Cardiac muscle cell (in vitro differentiated cells and primary cell): ENCODE data around the gene PPM1K. TPM values are rescaled to one million over a fixed set of nuclear protein-coding genes. Genes with fewer than 3 reads are reported as not detected.

Source experiments
- DNase-seq, 2 donors: peaks; one replicate each; pipeline versions ENCODE4 v3.0.0 to v3.0.0-alpha.2; 2010 to 2017; ENCODE audit warnings: low read depth in 1 of 2, low spot score in 1 of 2
- H3K27ac ChIP-seq: fragments of 200-600 bp; sonication (generic); 2 replicates; pipeline ENCODE4 v1.5.1; 2016
- H3K27me3 ChIP-seq: fragments of 200-600 bp; sonication (generic); 2 replicates; pipeline ENCODE4 v1.6.0; 2016; ENCODE audit warnings: control low read depth
- H3K36me3 ChIP-seq: fragments of 200-600 bp; sonication (generic); 2 replicates; pipeline ENCODE4 v1.5.1; 2016; ENCODE audit warnings: control low read depth
- H3K4me1 ChIP-seq: fragments of 200-600 bp; sonication (generic); 2 replicates; pipeline ENCODE4 v1.8.1; 2017; ENCODE audit warnings: low read depth, mild to moderate bottlenecking, mixed run types
- H3K4me3 ChIP-seq: fragments of 200-600 bp; sonication (generic); 2 replicates; pipeline ENCODE4 v1.5.1; 2016; ENCODE audit warnings: mild to moderate bottlenecking
- H3K9me3 ChIP-seq: fragments of 200-600 bp; sonication (generic); 2 replicates; pipeline ENCODE4 v1.5.1; 2017; ENCODE audit warnings: low read depth, mild to moderate bottlenecking, control low read depth
- CTCF ChIP-seq: IDR thresholded peaks from 2 replicates; pipeline ENCODE4 v1.5.1; 2012; ENCODE audit warnings: low read depth, mild to moderate bottlenecking, low read length
- polyA plus RNA-seq: library from polyadenylated mRNA; unstranded; fragments of >200 nt; fragmentation: Nextera tagmentation; extraction: Ambion mirVana; gene quantifications from 2 replicates; pipeline ENCODE4 v1.2.1, GENCODE V29; 2016
- total RNA-seq: library from RNA; depleted of rRNA; stranded (reverse); fragments of >200 nt; gene quantifications from 2 replicates; pipeline ENCODE4 v1.2.3, GENCODE V29; 2016

The PPM1K gene
- total RNA-seq (52.6 and 54.8 TPM in 2 replicates), polyA plus RNA-seq (58.8 and 77.6 TPM in 2 replicates)

- peak; percentile 9 for TF ChIP-seq CTCF
- Histone ChIP-seq H3K4me1 (peaks cover 19% of the 10 kb centered on the region), H3K4me3 (peak within 1 kb of the TSS; percentile 51), H3K36me3 (no peaks in the 10 kb centered on the region), H3K27ac (peak within 1 kb of the TSS; percentile 95), H3K9me3 (no peaks in the 10 kb centered on the region), H3K27me3 (no peaks in the 10 kb centered on the region)
- peak; percentile 99 to 100 for DNase-seq
Measured at GRCh38 chr4:88284439-88285234, at the start of gene PPM1K. Gene PPM1K, minus strand, starts transcription at chr4:88284561. Its CDS starts 5,978 bp downstream, at chr4:88278583.

GRCh38 chr4:88333741-88334405, 49.5 kb upstream of the PPM1K start:
- no peaks in the 10 kb centered on the region for H3K4me1 ChIP-seq
- peak in 1 of 2 donors; percentile 79 for DNase-seq
- no peaks in the 10 kb centered on the region for H3K9me3 ChIP-seq
- no peaks in the 10 kb centered on the region for H3K27me3 ChIP-seq
- no peak for TF ChIP-seq CTCF
- no peak overlapping the region for H3K4me3 ChIP-seq
- H3K27ac ChIP-seq: no peak overlapping the region
- H3K36me3 ChIP-seq: no peaks in the 10 kb centered on the region

- no peak for DNase-seq
- H3K9me3 ChIP-seq: no peaks in the 10 kb centered on the region
- H3K27me3 ChIP-seq: no peaks in the 10 kb centered on the region
- no peak for TF ChIP-seq CTCF
- no peak overlapping the region for H3K27ac ChIP-seq
- H3K4me1 ChIP-seq: no peaks in the 10 kb centered on the region
- no peaks in the 10 kb centered on the region for H3K36me3 ChIP-seq
- no peak overlapping the region for H3K4me3 ChIP-seq
Measured at GRCh38 chr4:88327665-88328064, 43.3 kb upstream of the PPM1K start.

- DNase-seq: peak in 1 of 2 donors; percentile 40
- Histone ChIP-seq H3K27me3 (no peaks in the 10 kb centered on the region), H3K9me3 (no peaks in the 10 kb centered on the region), H3K36me3 (no peaks in the 10 kb centered on the region), H3K4me3 (no peak overlapping the region), H3K27ac (no peak overlapping the region), H3K4me1 (no peaks in the 10 kb centered on the region)
- no peak for TF ChIP-seq CTCF
Measured at GRCh38 chr4:88320780-88321373, 36.5 kb upstream of the PPM1K start.

GRCh38 chr4:88320224-88320779, 35.9 kb upstream of the PPM1K start:
- no peaks in the 10 kb centered on the region for H3K9me3 ChIP-seq
- H3K27me3 ChIP-seq: no peaks in the 10 kb centered on the region
- TF ChIP-seq CTCF: no peak
- H3K36me3 ChIP-seq: no peaks in the 10 kb centered on the region
- no peak for DNase-seq
- H3K27ac ChIP-seq: no peak overlapping the region
- no peaks in the 10 kb centered on the region for H3K4me1 ChIP-seq
- H3K4me3 ChIP-seq: no peak overlapping the region
